HG03139 (cell line): ENCODE data around the gene TARP.

ENCODE experiments used
- ATAC-seq: cut with Tn5 transposase; IDR thresholded peaks from one replicate; pipeline ENCODE4 v1.9.1; 2021; ENCODE audit not compliant: unreplicated experiment

TARP gene

DNA sequence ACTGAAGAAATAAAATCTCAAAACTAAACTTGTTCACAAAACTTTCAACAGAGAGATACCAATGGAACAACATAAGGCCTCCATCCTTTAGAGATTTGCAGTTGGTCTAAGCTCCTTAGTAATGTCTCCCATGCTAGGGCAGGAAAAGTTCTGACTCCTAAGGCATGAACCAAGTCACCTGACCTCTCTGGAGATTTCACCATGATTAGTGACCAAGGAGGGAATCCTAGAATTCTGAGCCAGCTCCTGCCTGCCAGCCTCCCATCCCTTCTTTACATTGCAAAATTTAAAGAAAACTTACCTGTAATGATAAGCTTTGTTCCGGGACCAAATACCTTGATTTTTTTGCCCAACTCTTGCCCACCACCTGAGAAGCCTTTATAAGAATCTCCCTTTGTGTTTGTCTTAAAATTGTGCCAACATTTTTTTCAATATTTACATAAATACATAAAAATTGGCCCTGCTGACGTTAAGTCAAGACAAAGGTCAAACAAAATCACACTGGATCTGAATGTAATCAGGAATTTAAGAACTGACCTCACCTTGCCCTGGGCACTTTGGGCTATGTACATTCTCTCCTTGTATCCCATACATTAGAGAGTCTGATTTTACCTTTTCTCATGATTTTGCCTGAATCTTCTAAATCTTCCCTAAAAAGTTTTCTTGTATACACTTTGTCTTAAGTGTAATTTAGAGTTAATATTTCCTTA is at the start of gene TARP:
Gene TARP (minus strand): TSS at position 351 of the 710 bp plus-strand sequence.
- ATAC-seq = no peak

DNA sequence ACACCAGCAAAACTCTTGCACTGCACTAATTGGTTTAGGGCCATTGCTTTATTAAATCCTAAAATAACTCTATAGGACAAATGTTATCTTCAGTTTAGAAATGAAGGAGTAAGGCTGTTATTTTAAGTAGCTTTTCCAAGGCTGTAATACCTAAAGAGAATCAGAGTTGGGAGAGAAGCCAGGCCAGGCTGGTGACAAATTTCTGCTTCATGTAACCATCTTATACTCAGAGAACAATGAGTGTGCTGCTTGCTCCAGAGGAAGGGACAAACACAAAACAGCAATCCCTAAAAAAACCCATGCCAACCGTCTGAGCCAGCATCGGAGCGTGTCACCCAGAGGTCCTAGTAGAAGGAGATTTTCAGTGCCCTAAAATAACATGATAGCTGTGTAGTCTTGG is 49.7 kb upstream of the TARP start:
- ATAC-seq = no peak

DNA sequence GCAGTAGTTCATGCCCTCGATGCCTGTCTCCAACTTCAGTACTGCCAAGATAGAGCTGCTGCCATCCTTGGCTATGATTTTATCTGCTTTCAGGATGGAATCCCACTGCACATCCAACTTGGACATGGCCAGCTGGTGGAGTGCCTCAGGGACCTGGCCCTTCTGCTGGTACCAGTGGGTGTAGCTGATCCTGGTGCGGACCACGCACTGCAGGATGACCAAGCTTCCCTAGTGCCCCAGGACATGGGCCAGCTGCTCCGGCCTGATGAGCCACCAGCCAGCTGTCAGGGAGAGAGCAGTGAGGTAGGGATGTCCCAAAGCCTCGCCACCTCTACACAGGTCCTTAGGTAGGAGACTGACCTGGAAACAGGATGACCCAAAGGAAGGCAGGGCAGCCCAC is 49.0 kb upstream of the TARP start:
- no peak for ATAC-seq

DNA sequence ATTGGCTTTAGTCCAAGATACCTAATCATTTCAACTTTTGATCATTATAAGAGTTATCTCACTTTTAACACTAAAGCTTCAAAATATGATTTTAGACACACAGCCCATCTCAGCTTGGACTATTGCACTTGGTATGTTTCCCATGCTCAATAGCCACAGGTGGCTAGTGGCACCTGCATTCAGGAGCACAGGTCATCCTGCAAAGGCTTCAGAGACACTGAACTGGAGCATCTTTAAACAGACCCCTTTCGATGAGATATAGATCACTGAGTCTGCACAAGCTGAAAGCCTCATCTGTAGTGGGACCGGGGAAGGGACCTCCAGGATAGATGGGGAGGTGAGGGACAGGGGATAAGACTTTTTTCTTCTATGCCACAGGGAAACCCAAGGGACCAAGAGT is 48.5 kb upstream of the TARP start:
- no peak for ATAC-seq

DNA sequence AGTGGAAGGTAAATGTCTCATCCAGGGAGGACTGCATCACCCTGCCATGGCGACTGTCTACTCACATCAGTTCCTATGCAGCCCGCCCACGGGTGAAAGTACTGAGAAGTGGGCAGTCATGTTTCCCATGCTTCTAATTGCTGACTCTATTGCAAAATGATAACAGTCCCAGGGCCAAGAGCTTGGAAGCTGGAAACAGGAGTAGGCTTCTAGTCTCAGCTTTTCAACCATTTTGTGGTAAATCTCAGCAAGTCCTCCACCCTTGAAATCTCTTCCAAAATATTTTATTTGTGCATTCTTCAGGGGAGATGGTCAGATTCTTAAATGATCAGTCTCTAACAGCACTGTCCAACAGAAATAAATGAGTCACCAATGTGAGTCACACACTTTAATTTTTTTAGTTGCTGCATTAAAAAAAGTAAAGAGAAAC is 48.1 kb upstream of the TARP start:
- ATAC-seq = no peak

DNA sequence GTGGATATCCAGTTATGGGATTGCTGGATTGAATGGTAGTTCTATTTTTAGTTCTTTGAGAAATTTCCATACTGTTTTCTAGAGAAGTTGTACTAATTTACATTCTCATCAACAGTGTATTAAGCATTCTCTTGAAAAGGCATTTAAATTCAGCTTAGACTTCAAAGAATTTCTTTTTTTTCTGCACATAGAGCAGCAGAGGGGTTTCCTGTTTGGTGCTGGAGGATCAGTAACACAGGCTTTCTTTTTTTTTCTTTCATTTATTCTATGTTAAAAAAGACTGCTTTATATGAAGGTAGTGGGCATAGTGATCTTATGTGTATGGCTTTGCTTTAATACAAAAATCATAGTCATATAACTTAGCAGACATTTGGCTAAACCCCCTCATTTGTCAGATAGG is 47.6 kb upstream of the TARP start:
- no peak for ATAC-seq

DNA sequence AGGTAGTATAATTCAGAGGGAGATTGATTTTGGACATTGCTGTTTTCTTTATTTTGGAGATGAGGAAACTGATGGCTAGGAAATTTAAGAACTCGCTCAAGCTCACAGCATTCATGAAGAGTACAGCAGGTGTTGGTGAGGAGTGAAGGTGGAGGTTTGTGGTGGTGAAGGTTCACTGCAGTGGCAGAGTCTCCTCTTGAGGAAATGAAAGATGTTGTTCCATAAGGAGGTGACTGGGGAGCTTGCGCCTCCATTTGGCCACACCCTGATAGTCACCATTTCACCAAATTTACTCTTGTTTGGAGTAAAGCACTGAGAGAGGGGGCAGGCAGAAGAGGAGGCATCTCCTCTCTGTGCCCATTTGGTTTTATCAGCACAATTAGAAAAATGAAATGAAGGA is 46.4 kb upstream of the TARP start:
- no peak for ATAC-seq

DNA sequence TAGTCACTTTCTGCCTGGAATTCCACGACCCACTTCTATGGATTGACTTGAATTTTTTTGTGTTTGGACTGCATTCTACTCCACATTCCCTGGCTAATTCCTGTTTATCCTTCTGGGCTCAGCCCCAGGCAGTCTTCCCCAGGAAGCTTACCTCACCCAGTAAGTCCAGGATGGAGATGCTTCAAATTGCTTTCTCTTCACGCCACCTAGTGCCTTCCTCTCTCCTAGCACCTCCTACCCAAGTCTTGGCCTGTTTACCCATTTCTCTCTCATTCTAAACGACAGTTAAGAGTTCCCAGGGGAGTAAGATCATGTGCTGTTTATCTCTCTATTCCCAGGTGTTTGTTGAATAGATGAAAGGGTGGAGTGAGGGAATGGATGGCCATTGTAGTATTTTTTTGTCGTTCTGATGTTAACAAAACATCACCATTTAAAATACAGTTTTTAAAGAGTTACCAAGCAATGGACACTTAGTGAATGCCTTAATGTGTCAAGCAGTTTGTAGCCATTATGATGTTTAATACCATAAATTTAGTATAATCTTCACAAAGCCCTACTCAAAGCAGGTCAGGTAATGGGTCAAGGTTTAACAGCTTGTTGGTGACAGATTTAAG is 45.5 kb upstream of the TARP start:
- peak; percentile 78 for ATAC-seq

DNA sequence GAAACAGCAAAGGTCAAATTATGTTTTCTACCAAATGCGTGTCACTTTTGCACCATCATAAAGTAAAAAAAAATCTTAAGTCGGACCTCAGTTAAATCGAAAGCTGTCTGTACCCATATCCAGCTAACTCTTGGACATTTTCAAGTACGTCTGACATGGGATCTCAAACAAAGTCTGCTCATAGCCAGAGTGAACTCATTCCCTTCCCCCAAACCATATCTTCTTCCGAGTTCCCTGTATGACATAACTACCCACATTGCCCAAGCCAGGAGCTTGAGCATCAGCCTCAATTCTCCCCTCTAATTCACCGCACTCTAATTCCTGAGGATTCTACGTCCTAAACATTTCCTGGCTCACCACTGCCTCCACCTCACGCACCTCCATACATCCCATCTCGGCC is 44.8 kb upstream of the TARP start:
- no peak for ATAC-seq

DNA sequence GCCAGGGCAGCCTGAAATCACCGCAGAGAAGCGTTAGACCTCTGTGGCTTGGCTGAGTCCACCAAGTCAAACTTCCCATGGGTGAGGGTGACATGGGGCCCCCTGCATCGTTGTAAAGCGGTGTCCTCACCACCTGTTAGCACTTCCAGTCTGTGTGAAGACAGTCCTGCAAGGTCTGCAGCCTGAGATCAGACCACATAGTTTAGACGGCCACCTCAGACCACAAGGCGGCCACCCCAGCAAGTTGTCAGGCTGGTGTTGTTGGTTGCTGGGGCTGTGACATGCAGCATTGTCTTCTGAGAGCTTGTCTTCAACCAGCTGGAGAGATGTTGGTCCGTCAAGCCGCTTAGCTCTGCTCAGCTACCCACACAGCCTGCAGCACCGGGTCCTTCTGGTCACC is 44.1 kb upstream of the TARP start:
- no peak for ATAC-seq

DNA sequence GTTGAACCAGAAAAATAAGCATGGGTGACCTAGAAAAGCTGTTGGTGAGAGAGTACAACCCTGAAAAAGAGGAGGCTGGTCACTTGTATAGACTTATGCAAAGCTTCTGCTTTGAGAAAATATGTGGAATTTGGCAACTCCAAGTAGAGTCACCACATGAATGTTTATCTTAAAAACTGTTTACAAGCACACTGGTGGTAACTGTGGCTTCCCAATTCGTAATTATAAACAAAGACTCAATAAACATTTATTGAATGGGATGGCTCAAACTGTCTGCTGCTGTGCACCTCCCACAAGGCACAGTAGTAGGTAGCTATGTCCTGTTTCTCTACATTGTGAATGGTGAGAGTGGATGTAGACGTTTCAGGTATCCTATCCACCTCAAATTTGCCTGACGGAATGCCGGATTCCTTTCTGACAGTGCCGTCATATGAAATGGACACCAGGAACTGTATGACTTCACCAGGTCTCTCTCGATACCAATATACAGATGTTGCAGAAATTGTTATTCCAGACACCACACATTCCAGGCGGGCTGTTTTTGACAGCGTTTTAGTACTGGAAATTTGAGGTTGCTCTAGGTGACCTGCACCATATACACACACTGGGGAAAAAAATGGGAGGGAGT is 43.4 kb upstream of the TARP start:
- ATAC-seq = no peak

DNA sequence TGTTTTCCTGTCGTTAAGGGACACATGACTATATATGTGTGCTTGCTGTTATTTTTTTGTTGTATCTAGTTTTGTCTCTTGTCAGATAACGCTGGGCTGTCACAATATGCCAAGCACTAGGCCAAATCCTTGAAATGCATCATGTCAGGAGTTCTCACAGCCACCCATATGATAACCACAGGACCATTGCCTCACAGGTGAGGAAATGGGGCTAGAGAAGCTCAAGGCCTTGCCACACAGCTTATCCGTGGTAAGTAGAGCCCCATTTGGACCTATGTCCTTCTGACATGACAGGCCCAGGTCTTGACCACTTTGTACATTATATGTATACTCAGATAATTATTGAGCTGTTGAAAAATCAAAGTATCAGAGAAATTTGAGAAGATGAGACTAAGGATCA is 42.0 kb upstream of the TARP start:
- ATAC-seq = no peak

DNA sequence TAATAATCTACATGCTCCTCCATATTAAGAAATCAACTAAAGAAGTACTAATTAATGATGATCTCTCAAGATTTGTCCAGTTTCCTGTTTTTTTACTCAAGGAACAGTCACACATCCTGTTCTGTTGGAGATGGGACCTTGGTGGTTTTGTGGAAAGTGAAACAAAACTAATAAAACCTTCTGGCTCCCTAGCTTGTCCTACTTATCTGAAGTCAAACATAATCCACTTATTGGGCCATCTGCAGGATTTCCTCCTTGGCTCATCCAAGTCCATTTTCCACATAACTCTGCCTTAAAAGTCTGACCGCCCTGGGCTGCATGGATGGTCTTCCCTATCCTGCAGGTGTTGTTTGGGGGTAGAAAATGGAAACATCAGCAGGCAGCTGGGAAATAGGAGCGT is 39.4 kb upstream of the TARP start:
- no peak for ATAC-seq

DNA sequence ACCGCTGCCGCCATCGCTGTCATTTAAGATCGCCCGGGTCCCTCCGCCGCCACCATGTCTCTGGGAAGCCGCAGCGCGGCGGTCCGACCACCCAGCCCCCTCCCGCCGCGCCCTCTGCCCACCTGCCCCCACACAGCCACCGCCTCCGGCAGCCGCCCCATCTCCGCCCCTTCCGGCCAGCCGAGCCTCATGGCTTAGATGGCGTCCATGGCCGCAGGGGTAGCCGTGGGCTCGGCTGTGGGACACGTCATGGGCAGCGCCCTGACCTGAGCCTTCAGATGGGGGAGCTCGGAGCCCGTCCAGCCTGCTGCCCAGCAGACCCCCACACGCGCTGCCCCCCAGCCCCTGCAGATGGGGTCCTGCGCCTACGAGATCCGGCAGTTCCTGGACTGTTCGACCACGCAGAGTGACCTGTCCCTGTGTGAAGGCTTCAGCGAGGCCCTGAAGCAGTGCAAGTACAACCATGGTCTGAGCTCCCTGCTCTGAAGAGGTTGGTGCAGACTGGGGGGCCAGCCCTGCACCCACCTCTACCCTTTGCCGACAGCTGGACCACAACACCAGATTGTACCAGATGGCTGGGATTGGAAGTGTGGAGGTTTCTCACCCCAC is 38.0 kb upstream of the TARP start:
- ATAC-seq = no peak

DNA sequence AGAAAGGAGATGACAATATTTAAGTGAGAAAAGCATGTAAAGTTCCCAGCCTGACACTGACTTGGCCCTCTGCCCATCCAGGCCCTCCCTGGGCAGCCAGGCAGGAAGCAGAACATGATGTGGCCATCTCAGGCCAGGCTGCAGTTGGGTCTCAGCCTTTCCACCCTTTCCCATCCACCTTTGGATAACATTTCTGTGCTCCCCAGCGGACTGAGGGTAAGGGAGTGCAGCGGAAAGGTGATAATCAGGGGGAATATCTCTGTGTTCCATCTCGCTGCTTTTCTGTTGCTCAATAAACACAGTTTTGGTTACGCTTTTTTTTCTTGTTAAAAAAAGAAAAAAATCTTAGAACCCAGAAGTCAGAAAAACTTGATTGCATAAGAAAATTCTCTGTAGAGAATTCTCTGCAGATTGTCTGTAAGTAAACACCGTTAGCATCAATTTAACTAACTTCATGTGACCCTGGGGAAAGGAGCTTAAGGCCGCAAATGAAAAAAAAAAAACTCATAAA is 37.2 kb upstream of the TARP start:
- no peak for ATAC-seq

DNA sequence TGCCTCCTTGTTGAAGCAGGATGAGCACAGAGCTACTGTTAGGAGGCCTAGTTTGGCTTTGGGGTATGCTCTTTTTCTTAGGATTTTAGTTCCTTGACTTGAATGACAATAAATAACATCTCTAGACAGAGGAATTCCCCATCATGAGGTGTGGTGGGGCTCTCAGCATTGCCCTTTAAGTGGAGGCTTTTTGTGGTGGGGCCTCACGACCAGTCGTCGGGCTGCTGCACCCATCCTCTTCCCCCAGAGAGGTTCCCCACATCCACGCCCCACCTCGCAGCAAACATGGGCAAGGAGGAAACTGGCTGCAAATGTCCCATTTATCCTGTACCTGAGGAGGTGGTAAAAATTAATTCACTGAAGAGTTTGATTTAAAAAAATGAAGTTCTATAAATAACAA is 36.1 kb upstream of the TARP start:
- ATAC-seq = no peak

DNA sequence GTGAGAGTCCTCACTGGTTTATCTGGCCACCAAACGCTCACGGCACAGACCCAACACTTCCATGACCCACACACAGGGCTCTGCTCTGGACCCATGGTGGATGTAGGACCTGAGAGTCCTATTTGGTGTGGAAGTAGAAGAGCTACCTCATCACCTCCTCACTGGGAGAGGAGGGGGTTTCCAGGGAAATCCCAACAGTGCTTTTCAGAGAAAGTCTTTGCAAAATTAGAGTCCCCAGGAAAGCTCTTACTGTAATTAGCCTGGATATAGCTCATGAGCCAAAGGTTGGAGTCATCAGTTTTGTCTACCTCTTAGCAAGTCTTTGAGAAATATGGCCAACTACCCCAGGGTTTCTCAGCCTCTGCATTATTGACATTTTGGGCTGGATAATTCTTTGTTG is 34.7 kb upstream of the TARP start:
- no peak for ATAC-seq

DNA sequence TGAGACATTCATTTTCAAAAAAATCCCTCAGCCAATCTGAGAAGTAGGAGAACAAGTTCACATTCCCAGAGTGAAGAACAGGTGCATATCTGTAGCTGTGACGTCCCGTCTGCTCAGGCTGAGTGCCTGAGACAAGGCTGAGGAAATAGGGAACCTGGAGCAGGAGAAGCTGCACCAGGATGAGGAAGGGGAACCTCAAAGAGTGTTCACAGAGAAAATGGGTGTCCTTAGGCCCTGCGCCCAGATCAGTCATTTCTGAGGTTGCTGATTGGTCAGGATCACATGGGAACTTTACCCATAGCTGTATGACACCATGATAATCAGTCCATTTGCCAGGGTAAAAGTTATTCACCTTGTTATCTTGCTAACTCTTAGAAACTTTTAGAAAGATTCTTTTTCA is 34.2 kb upstream of the TARP start:
- no peak for ATAC-seq

DNA sequence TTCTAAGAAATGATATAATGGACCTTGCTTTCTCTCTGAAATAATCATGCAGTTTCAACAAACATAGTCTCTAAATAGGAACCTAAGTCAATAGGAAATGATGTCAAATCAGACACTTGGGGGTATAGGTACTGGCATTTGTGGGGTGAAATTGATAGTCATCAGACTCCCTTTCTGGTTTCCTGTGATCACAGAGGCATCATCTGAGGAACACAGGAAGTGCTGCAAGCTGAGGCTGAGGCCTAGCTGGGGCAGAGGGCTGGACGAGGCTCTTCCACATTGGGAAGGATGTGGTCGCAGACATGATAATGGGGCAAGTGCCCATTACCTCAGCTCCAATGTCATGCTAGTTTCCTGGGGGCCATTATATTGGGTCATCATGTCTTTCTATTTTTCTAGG is 33.5 kb upstream of the TARP start:
- no peak for ATAC-seq

DNA sequence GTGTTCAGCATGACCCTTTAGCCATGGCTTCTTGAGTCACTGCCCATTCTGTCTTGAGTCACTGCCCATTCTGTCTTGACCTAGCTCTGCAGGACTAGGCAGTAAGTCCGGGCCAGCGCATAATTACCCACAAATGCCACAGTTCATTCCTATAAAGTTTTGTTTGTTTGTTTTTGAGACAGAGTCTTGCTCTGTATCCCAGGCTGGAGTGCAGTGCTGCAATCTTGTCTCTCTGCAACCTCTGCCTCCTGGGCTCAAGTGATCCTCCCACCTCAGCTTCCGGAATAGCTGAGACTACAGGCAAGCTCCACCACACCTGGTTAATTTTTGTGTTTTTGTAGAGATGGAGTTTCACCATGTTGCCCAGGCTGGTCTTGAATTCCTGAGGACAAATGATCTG is 32.7 kb upstream of the TARP start:
- ATAC-seq = no peak

DNA sequence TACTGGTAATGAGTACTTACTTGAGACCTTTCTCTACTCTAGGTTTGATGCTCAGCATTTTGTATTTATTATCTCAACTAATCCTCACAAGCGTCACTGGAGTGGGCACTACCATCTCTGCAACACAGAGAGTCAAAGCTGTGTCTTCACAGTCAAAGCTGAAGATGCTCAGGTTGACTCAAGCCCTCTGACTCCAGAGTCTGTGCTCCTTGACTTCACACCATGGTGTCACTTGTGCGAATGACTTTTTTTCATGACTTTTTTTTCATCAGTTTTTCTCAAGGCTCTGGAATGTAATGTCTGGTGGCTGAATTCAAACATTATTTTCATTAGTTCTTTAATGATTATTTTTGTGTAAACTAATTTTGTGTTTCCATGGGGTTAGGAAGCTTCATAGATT is 30.4 kb upstream of the TARP start:
- no peak for ATAC-seq

DNA sequence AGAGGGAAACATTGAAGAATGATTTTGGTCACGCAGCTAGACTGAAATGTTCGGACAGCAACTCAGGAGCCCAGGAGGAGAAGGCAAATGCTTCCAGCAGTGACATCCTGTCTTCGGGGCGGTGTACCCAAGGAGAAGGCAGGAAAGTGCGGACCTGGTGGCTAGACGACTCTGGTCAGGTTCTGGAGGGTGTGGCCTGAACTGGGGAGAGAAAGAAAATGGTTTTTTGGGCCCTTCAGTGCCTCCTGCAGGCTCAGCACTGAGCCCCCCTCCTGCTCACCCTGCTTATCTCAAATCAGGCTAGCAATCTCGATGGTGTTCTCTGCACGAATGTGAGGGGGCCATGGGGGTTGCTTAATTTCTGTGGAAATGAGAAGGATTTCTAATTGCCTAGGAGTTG is 26.7 kb upstream of the TARP start:
- no peak for ATAC-seq
